Skin epidermis (tissue), 12 donors: ENCODE data around the gene NCOR2.
A peak's percentile ranks its signal among the peaks of the same experiment; 100 is the strongest.
"Not testable (repeated sequence)": the region's sequence is repeated elsewhere in the genome, so short reads cannot be mapped to it uniquely, and the experiment has no call there.

Experiments used
- H3K27ac ChIP-seq, 21 experiments: fragments of 200-600 bp; sonication (generic) in 11 of 21; one replicate each; pipeline ENCODE4 v1.5.0; 2020; ENCODE audit warnings: mild to moderate bottlenecking in 3 of 21, inconsistent platforms in 2 of 21, moderate library complexity in 2 of 21
- H3K4me3 ChIP-seq, 7 experiments: fragments of 200-600 bp; sonication (generic) in 2 of 7; one replicate each; pipeline ENCODE4 v1.5.0; 2020; ENCODE audit warnings: inconsistent platforms in 2 of 7, mild to moderate bottlenecking in 2 of 7, moderate library complexity in 1 of 7

NCOR2 gene

GRCh38 chr12:124603100-124603541 lies 35.7 kb upstream of the NCOR2 start:
- Histone ChIP-seq H3K4me3 (no peak overlapping the region), H3K27ac (peak overlapping the region in 4 of 21 experiments; percentile 0 to 21 (median 2))

- H3K4me3 ChIP-seq = no peak overlapping the region
- H3K27ac ChIP-seq = peak overlapping the region in 1 of 21 experiments; percentile 47
These were observed 34.3 kb upstream of the NCOR2 start for GRCh38 chr12:124601706-124602105.

GRCh38 chr12:124599074-124599999 lies 31.9 kb upstream of the NCOR2 start:
- no peak overlapping the region for H3K4me3 ChIP-seq
- H3K27ac ChIP-seq = no peak overlapping the region

GRCh38 chr12:124597041-124597440 lies 29.6 kb upstream of the NCOR2 start:
- Histone ChIP-seq H3K27ac (no peak overlapping the region), H3K4me3 (no peak overlapping the region)

GRCh38 chr12:124595444-124595843 lies 28.0 kb upstream of the NCOR2 start:
- no peak overlapping the region for H3K27ac ChIP-seq
- no peak overlapping the region for H3K4me3 ChIP-seq

GRCh38 chr12:124594851-124595250 lies 27.4 kb upstream of the NCOR2 start:
- H3K27ac ChIP-seq = no peak overlapping the region
- H3K4me3 ChIP-seq = no peak overlapping the region

- Histone ChIP-seq H3K27ac (no peak overlapping the region), H3K4me3 (no peak overlapping the region)
These were observed 26.5 kb upstream of the NCOR2 start for GRCh38 chr12:124593851-124594401.

GRCh38 chr12:124593176-124593575 lies 25.8 kb upstream of the NCOR2 start:
- peak overlapping the region in 7 of 21 experiments; percentile 16 to 81 (median 60) for H3K27ac ChIP-seq
- H3K4me3 ChIP-seq = no peak overlapping the region

GRCh38 chr12:124592481-124593160 lies 25.2 kb upstream of the NCOR2 start:
- H3K27ac ChIP-seq = peak overlapping the region in 11 of 21 experiments; percentile 26 to 81 (median 66)
- H3K4me3 ChIP-seq = no peak overlapping the region

- Histone ChIP-seq H3K27ac (peak overlapping the region in 14 of 21 experiments; percentile 4 to 81 (median 62)), H3K4me3 (no peak overlapping the region)
These were observed 24.6 kb upstream of the NCOR2 start for GRCh38 chr12:124592050-124592449.

- H3K4me3 ChIP-seq = no peak overlapping the region
- no peak overlapping the region for H3K27ac ChIP-seq
These were observed 23.0 kb upstream of the NCOR2 start for GRCh38 chr12:124590447-124590846.

GRCh38 chr12:124588751-124589267 lies 21.4 kb upstream of the NCOR2 start:
- no peak overlapping the region for H3K4me3 ChIP-seq
- peak overlapping the region in 13 of 21 experiments; percentile 19 to 79 (median 50) for H3K27ac ChIP-seq

- Histone ChIP-seq H3K27ac (peak overlapping the region in 10 of 21 experiments; percentile 19 to 79 (median 50)), H3K4me3 (no peak overlapping the region)
These were observed 20.7 kb upstream of the NCOR2 start for GRCh38 chr12:124588018-124588634.

GRCh38 chr12:124586756-124587155 lies 19.3 kb upstream of the NCOR2 start:
- Histone ChIP-seq H3K27ac (no peak overlapping the region), H3K4me3 (no peak overlapping the region)

- not testable (repeated sequence) for H3K27ac ChIP-seq, H3K4me3 ChIP-seq
These were observed 17.1 kb upstream of the NCOR2 start for GRCh38 chr12:124584494-124584893.

- Histone ChIP-seq H3K27ac (no peak overlapping the region), H3K4me3 (no peak overlapping the region)
These were observed 16.4 kb upstream of the NCOR2 start for GRCh38 chr12:124583854-124584253.

- Histone ChIP-seq H3K27ac (no peak overlapping the region), H3K4me3 (no peak overlapping the region)
These were observed 14.7 kb upstream of the NCOR2 start for GRCh38 chr12:124582108-124582424.

- no peak overlapping the region for H3K4me3 ChIP-seq
- no peak overlapping the region for H3K27ac ChIP-seq
These were observed 14.1 kb upstream of the NCOR2 start for GRCh38 chr12:124581307-124582107.

- H3K4me3 ChIP-seq = no peak overlapping the region
- no peak overlapping the region for H3K27ac ChIP-seq
These were observed 12.6 kb upstream of the NCOR2 start for GRCh38 chr12:124579921-124580517.
